ENCODE data around the gene MAML2.

DNA sequence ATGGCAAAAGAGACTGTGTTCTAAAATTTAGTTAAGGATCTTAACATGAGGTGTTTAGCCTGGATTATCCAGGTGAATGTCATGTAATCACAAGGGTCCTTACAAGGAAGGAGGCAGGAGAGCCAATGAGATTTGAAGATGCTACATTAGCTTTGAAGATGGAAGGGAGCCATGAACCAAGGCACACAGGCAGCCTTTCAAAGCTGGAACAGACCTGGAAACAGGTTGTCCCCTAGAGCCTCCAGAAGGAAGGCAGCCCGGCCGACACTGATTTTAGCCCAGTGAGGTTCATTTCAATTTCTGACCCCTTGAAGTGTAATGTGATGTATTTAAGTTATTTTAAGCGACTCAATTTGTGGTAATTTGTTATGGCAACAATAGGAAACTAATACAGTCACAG is 223.8 kb downstream of the MAML2 start:
- TF ChIP-seq CTCF (IDR thresholded peaks at IDR 0.05), result no peak
- TF ChIP-seq POLR2A (IDR thresholded peaks at IDR 0.05), result no peak

All from stomach (tissue), 4 donors.